HCT116 (cell line): ENCODE results near the gene HMGCLL1. TPM values are rescaled to one million over a fixed set of nuclear protein-coding genes. Genes with fewer than 3 reads are reported as not detected.

Experiments used
- ATAC-seq: fragments of 200-7000 bp; cut with Tn5 transposase; 2 replicates; pipeline ENCODE4 v1.9.1; 2020; ENCODE audit warnings: mild to moderate bottlenecking, moderate library complexity
- BruUV-seq: library from RNA; stranded (reverse); fragments of 400-500 nt; replicated peaks from 2 replicates; lab custom pipeline; 2021; lab: Mats Ljungman, UMichigan
- CTCF ChIA-PET: fragments of 300-600 bp; sonication (Branson Sonifier 250); formaldehyde crosslinking; loops from one replicate; lab custom pipeline; 2021; ENCODE audit warnings: antibody characterized with exemption; lab: Charles Lee
- POLR2A ChIA-PET: fragments of 300-600, 350-600 bp; sonication (Branson Sonifier 250); formaldehyde crosslinking; loops from one replicate; lab custom pipeline; 2021; ENCODE audit warnings: antibody characterized with exemption; lab: Charles Lee
- RAD21 ChIA-PET, 2 experiments: fragments of 300-600 bp; sonication (Branson Sonifier 250); formaldehyde crosslinking; loops; one replicate each; lab custom pipeline; 2023; ENCODE audit warnings: low total read pairs in 2 of 2; ENCODE audit not compliant: uncharacterized antibody in 2 of 2, unreplicated experiment in 2 of 2, low non-redundant PET in 1 of 2; lab: Charles Lee
- DNase-seq: peaks from one replicate; pipeline ENCODE4 v3.0.0-alpha.2; 2010; ENCODE audit warnings: low read depth, low spot score
- H2AFZ ChIP-seq: fragments of 200-600 bp; shearing (Covaris generic), sonication (generic); 2 replicates; pipeline ENCODE4 v1.6.1; 2017; ENCODE audit warnings: low read depth, mixed run types, mixed read lengths, antibody characterized with exemption, low read length; ENCODE audit not compliant: poor library complexity, severe bottlenecking
- H3K27ac ChIP-seq: 2 replicates; pipeline ENCODE4 v1.5.1; 2012; ENCODE audit warnings: low read depth, low read length
- H3K27me3 ChIP-seq: fragments of 200-600 bp; sonication (generic); 2 replicates; pipeline ENCODE4 v1.6.1; 2016; ENCODE audit warnings: mixed run types, low read length, mixed read lengths; ENCODE audit not compliant: insufficient read depth
- H3K36me3 ChIP-seq, 2 experiments: fragments of 200-500 bp in 1 of 2; fragments of 200-600 bp in 1 of 2; sonication (Bioruptor generic) in 1 of 2; sonication (generic) in 1 of 2; 2 replicates each; pipeline versions ENCODE4 v1.5.1 to v1.6.1; 2014 to 2016; ENCODE audit warnings: low read length in 2 of 2, inconsistent platforms in 1 of 2, mixed read lengths in 1 of 2, mixed run types in 1 of 2; ENCODE audit not compliant: insufficient read depth in 2 of 2, control insufficient read depth in 1 of 2
- H3K4me1 ChIP-seq, 2 experiments: fragments of 200-600 bp in 1 of 2; sonication (generic) in 1 of 2; 2 replicates each; pipeline versions ENCODE4 v1.5.1 to v1.6.1; 2012 to 2017; ENCODE audit warnings: low read length in 2 of 2, inconsistent platforms in 1 of 2, mild to moderate bottlenecking in 1 of 2, mixed read lengths in 1 of 2, mixed run types in 1 of 2, moderate library complexity in 1 of 2; ENCODE audit not compliant: insufficient read depth in 2 of 2, control insufficient read depth in 1 of 2
- H3K4me2 ChIP-seq: fragments of 200-600 bp; sonication (generic); 2 replicates; pipeline ENCODE4 v1.6.1; 2017; ENCODE audit warnings: mixed run types, low read length, mixed read lengths
- H3K4me3 ChIP-seq, 2 experiments: fragments of 200-600 bp in 1 of 2; sonication (generic) in 1 of 2; replicated peaks in 1 of 2; 2 replicates each; pipeline ENCODE4 v1.5.1; 2011 to 2016; ENCODE audit warnings: low read length in 2 of 2, control low read depth in 1 of 2, low read depth in 1 of 2, mild to moderate bottlenecking in 1 of 2, mixed read lengths in 1 of 2, mixed run types in 1 of 2
- H3K79me2 ChIP-seq: fragments of 200-600 bp; sonication (generic); 2 replicates; pipeline ENCODE4 v1.6.1; 2017; ENCODE audit warnings: mild to moderate bottlenecking, mixed run types, low read length, moderate library complexity, mixed read lengths; ENCODE audit not compliant: insufficient read depth
- H3K9ac ChIP-seq: fragments of 200-600 bp; sonication (generic); 2 replicates; pipeline ENCODE4 v1.6.1; 2016; ENCODE audit warnings: low read length, mixed read lengths
- H3K9me2 ChIP-seq: fragments of 200-600 bp; sonication (generic), shearing (Covaris generic); 2 replicates; pipeline ENCODE4 v1.6.1; 2017; ENCODE audit warnings: mixed run types, mild to moderate bottlenecking, moderate library complexity; ENCODE audit not compliant: insufficient read depth
- H3K9me3 ChIP-seq, 2 experiments: fragments of 200-500 bp in 1 of 2; fragments of 200-600 bp in 1 of 2; sonication (Bioruptor generic) in 1 of 2; sonication (generic) in 1 of 2; 2 replicates each; pipeline ENCODE4 v1.6.1; 2014 to 2017; ENCODE audit warnings: low read length in 2 of 2, mixed read lengths in 2 of 2, inconsistent platforms in 1 of 2, low read depth in 1 of 2, mild to moderate bottlenecking in 1 of 2, mixed run types in 1 of 2, moderate library complexity in 1 of 2; ENCODE audit not compliant: control insufficient read depth in 1 of 2, insufficient read depth in 1 of 2
- H4K20me1 ChIP-seq: fragments of 200-600 bp; sonication (generic), shearing (Covaris generic); 2 replicates; pipeline ENCODE4 v1.6.1; 2017; ENCODE audit warnings: mixed run types, mild to moderate bottlenecking, moderate library complexity; ENCODE audit not compliant: insufficient read depth
- ATF3 ChIP-seq: IDR thresholded peaks from 2 replicates; pipeline ENCODE4 v1.6.1; 2012
- FOSL1 ChIP-seq: IDR thresholded peaks from 2 replicates; pipeline ENCODE4 v1.6.1; 2012; ENCODE audit warnings: low read depth
- RAD21 ChIP-seq: IDR thresholded peaks from 2 replicates; pipeline ENCODE4 v1.6.1; 2012; ENCODE audit warnings: low read depth, mild to moderate bottlenecking
- SRF ChIP-seq: IDR thresholded peaks from 2 replicates; pipeline ENCODE4 v1.6.1; 2012; ENCODE audit warnings: low read depth
- TCF7L2 ChIP-seq: IDR thresholded peaks from 2 replicates; pipeline ENCODE4 v1.7.0; 2011; ENCODE audit warnings: borderline replicate concordance, inconsistent platforms; ENCODE audit not compliant: insufficient read depth, insufficient read length; ENCODE audit errors: extremely low read depth
- ZFX ChIP-seq: fragments of 450-650 bp; IDR thresholded peaks from 2 replicates; pipeline ENCODE4 v1.6.1; 2017
- intact Hi-C: fragments of 100-400 bp; cut with micrococcal nuclease; formaldehyde crosslinking; loops from 2 replicates; pipeline ENCODE4 v1.10.0; 2022
- total RNA-seq: library from RNA; stranded (reverse); gene quantifications from one replicate; pipeline ENCODE4 v1.2.1, GENCODE V29; 2021; ENCODE audit not compliant: unreplicated experiment

Gene HMGCLL1
- total RNA-seq, 1 experiment from 2014 or later, result not detected

- intact Hi-C loops, result no loop called here
- Histone ChIP-seq H3K4me3 (no peak overlapping the region), H3K9me2 (no peaks in the 10 kb centered on the region), H2AFZ (no peak overlapping the region)
- POLR2A ChIA-PET, result no interaction called here
- no peak for TF ChIP-seq SRF
- no peak for TF ChIP-seq RAD21
- TF ChIP-seq FOSL1, result no peak
- TF ChIP-seq ATF3, result no peak
- no peak for TF ChIP-seq TCF7L2
- no peak for TF ChIP-seq ZFX
- TF ChIP-seq, all 23 proteins: peak for 0
- no peaks in the 10 kb centered on the region for H3K9me3 ChIP-seq
- no peak overlapping the region for H3K4me2 ChIP-seq
- ChIA-PET RAD21 (no interaction called here), CTCF (no interaction called here)
- H3K9ac ChIP-seq, result no peak overlapping the region
- no peak for ATAC-seq
- peaks cover 37% of the 10 kb centered on the region for H3K27me3 ChIP-seq
- no peak overlapping the region for H3K27ac ChIP-seq
- H3K79me2 ChIP-seq, result no peaks in the 10 kb centered on the region
- no peak for DNase-seq
- H3K4me1 ChIP-seq, result no peaks in the 10 kb centered on the region
- H3K36me3 ChIP-seq, result no peaks in the 10 kb centered on the region
- no peaks in the 10 kb centered on the region for H4K20me1 ChIP-seq
- no TSS peak for BruUV-seq
These were observed 190.8 kb downstream of the HMGCLL1 start for GRCh38 chr6:55388211-55388610.
